Activated CD4-positive, alpha-beta T cell treated with anti-CD3 and anti-CD28 coated beads for 1 hour (primary cell): Measurements from ENCODE around the gene CLCA4.
"Not testable (repeated sequence)": the region's sequence is repeated elsewhere in the genome, so short reads cannot be mapped to it uniquely, and the experiment has no call there.

Source experiments
- DNase-seq: peaks from one replicate; pipeline ENCODE4 v3.0.0-alpha.2; 2020

The CLCA4 gene

GRCh38 chr1:86537928-86538695 is 8.8 kb upstream of the CLCA4 start:
- no peak for DNase-seq

- no peak for DNase-seq
Measured at GRCh38 chr1:86538775-86539174, 8.1 kb upstream of the CLCA4 start.

- no peak for DNase-seq
Measured at GRCh38 chr1:86541859-86542258, 5.0 kb upstream of the CLCA4 start.

- no peak for DNase-seq
Measured at GRCh38 chr1:86542631-86543030, 4.2 kb upstream of the CLCA4 start.

GRCh38 chr1:86548839-86549238 is 2.0 kb downstream of the CLCA4 start:
- DNase-seq: no peak

GRCh38 chr1:86551305-86551704 is 4.4 kb downstream of the CLCA4 start:
- DNase-seq: no peak

GRCh38 chr1:86552376-86552775 is 5.5 kb downstream of the CLCA4 start:
- no peak for DNase-seq

- DNase-seq: no peak
Measured at GRCh38 chr1:86557739-86558138, 10.9 kb downstream of the CLCA4 start.

- no peak for DNase-seq
Measured at GRCh38 chr1:86563849-86564248, 17.0 kb downstream of the CLCA4 start.

GRCh38 chr1:86567341-86567740 is 20.5 kb downstream of the CLCA4 start:
- no peak for DNase-seq

GRCh38 chr1:86567878-86568277 is 21.0 kb downstream of the CLCA4 start:
- no peak for DNase-seq

- DNase-seq: no peak
Measured at GRCh38 chr1:86573763-86574484, 27.0 kb downstream of the CLCA4 start.

GRCh38 chr1:86581231-86581630 is 34.4 kb downstream of the CLCA4 start:
- no peak for DNase-seq

- no peak for DNase-seq
Measured at GRCh38 chr1:86582161-86582560, 35.3 kb downstream of the CLCA4 start.

- DNase-seq: no peak
Measured at GRCh38 chr1:86583032-86583431, 36.2 kb downstream of the CLCA4 start.

- no peak for DNase-seq
Measured at GRCh38 chr1:86583593-86583992, 36.7 kb downstream of the CLCA4 start.

- no peak for DNase-seq
Measured at GRCh38 chr1:86594284-86594770, 47.4 kb downstream of the CLCA4 start.

GRCh38 chr1:86596224-86596623 is 49.3 kb downstream of the CLCA4 start:
- no peak for DNase-seq

GRCh38 chr1:86596741-86597290 is 49.9 kb downstream of the CLCA4 start:
- no peak for DNase-seq

- not testable (repeated sequence) for DNase-seq
Measured at GRCh38 chr1:86606080-86606479, 59.2 kb downstream of the CLCA4 start.

- no peak for DNase-seq
Measured at GRCh38 chr1:86616433-86616832, 69.6 kb downstream of the CLCA4 start.

- DNase-seq: no peak
Measured at GRCh38 chr1:86616871-86617270, 70.0 kb downstream of the CLCA4 start.

GRCh38 chr1:86618358-86618757 is 71.5 kb downstream of the CLCA4 start:
- no peak for DNase-seq

- no peak for DNase-seq
Measured at GRCh38 chr1:86619313-86619712, 72.4 kb downstream of the CLCA4 start.
